PC-9 (cell line): ENCODE measurements around the gene PPRC1. TPM values are rescaled to one million over a fixed set of nuclear protein-coding genes. Genes with fewer than 3 reads are reported as not detected.

ENCODE experiments used
- BruUV-seq: library from RNA; stranded (reverse); fragments of 400-500 nt; replicated peaks from 2 replicates; lab custom pipeline; 2021; lab: Mats Ljungman, UMichigan
- CTCF ChIA-PET: fragments of 300-600 bp; sonication (Branson Sonifier 250); formaldehyde crosslinking; loops from one replicate; lab custom pipeline; 2022; ENCODE audit warnings: antibody characterized with exemption; lab: Charles Lee
- POLR2A ChIA-PET: fragments of 300-600 bp; sonication (Branson Sonifier 250); formaldehyde crosslinking; loops from one replicate; lab custom pipeline; 2022; ENCODE audit warnings: antibody characterized with exemption; ENCODE audit not compliant: unreplicated experiment; lab: Charles Lee
- DNase-seq, 2 experiments: peaks; one replicate each; pipeline versions ENCODE4 v3.0.0 to v3.0.0-alpha.2; 2015 to 2022; ENCODE audit warnings: mixed read lengths in 1 of 2
- H2AFZ ChIP-seq: fragments of 200-600 bp; sonication (generic); 2 replicates; pipeline ENCODE4 v1.8.1; 2017; ENCODE audit warnings: antibody characterized with exemption
- H3F3A ChIP-seq: fragments of 200-600 bp; sonication (generic); 2 replicates; pipeline ENCODE4 v1.8.1; 2017; ENCODE audit warnings: antibody characterized with exemption, mild to moderate bottlenecking, low read depth; ENCODE audit not compliant: insufficient read depth
- H3K27ac ChIP-seq: fragments of 200-600 bp; sonication (generic); 2 replicates; pipeline ENCODE4 v1.6.1; 2016; ENCODE audit warnings: mixed run types
- H3K27me3 ChIP-seq: fragments of 200-600 bp; sonication (generic); 2 replicates; pipeline ENCODE4 v1.6.1; 2016; ENCODE audit warnings: low read depth, mixed run types; ENCODE audit not compliant: insufficient read depth
- H3K36me3 ChIP-seq: fragments of 200-600 bp; sonication (generic); 2 replicates; pipeline ENCODE4 v1.6.1; 2016; ENCODE audit warnings: low read depth, mixed run types
- H3K4me1 ChIP-seq: fragments of 200-600 bp; sonication (generic); replicated peaks from 2 replicates; pipeline ENCODE4 v1.6.1; 2016; ENCODE audit warnings: mixed run types; ENCODE audit not compliant: insufficient read depth
- H3K4me2 ChIP-seq: fragments of 200-600 bp; sonication (generic); 2 replicates; pipeline ENCODE4 v1.6.1; 2017; ENCODE audit warnings: mixed run types
- H3K4me3 ChIP-seq: fragments of 200-600 bp; sonication (generic); 2 replicates; pipeline ENCODE4 v1.6.1; 2016; ENCODE audit warnings: mixed run types
- H3K79me2 ChIP-seq: fragments of 200-600 bp; sonication (generic); 2 replicates; pipeline ENCODE4 v1.6.1; 2017; ENCODE audit warnings: low read depth, mixed run types
- H3K9me2 ChIP-seq: fragments of 200-600 bp; sonication (generic); 2 replicates; pipeline ENCODE4 v1.8.1; 2017; ENCODE audit warnings: mild to moderate bottlenecking; ENCODE audit not compliant: insufficient read depth
- H3K9me3 ChIP-seq: fragments of 200-600 bp; sonication (generic); 2 replicates; pipeline ENCODE4 v1.8.1; 2016; ENCODE audit warnings: low read depth; ENCODE audit not compliant: insufficient read depth
- H4K20me1 ChIP-seq: fragments of 200-600 bp; sonication (generic); 2 replicates; pipeline ENCODE4 v1.8.1; 2017; ENCODE audit not compliant: insufficient read depth
- EZH2 ChIP-seq: fragments of 200-600 bp; sonication (generic); IDR thresholded peaks from 2 replicates; pipeline ENCODE4 v1.8.0; 2017; ENCODE audit warnings: antibody characterized with exemption, low read depth
- intact Hi-C: fragments of 100-400 bp; cut with micrococcal nuclease; formaldehyde crosslinking; loops from one replicate; pipeline ENCODE4 v1.10.0; 2022; ENCODE audit not compliant: unreplicated experiment
- total RNA-seq: library from RNA; stranded (reverse); gene quantifications from 2 replicates; pipeline ENCODE4 v1.2.3, GENCODE V29; 2021
- TF ChIP-seq, protein P1 (sequence below): fragments of 200-600 bp; sonication (generic); conservative IDR thresholded peaks from 2 replicates; pipeline ENCODE4 v1.6.1; 2017; ENCODE audit warnings: mixed run types, antibody characterized with exemption, mild to moderate bottlenecking, moderate library complexity

Gene PPRC1
- total RNA-seq, 1 experiment from 2014 or later: 22.9 TPM

DNA sequence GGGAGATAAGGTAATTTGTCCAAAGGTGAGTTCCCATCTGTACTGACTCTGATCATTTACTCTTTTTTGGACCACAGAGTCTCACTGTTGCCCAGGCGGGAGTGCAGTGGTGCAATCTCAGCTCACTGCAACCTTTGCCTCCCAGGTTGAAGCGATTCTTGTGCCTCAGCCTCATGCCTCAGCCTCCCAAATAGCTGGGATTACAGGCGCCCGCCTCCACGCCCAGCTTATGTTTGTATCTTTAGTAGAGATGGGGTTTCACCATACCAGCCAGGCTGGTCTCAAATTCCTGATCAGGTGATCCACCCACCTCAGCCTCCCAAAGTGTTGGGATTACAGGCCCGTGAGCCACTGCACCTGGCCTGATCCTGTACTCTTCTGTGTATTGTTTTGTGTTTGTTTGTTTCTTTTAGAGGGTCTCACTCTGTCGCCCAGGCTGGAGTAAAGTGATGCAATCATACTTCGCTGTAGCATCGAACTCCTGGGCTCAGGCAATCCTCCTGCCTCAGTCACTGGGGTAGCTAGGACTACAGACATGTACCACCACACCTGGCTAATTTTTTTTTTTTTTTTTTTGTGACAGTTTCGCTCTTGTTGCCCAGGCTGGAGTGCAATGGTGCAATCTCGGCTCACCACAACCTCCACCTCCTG lies 21.8 kb downstream of the PPRC1 start:
- CTCF ChIA-PET: no interaction called here

DNA sequence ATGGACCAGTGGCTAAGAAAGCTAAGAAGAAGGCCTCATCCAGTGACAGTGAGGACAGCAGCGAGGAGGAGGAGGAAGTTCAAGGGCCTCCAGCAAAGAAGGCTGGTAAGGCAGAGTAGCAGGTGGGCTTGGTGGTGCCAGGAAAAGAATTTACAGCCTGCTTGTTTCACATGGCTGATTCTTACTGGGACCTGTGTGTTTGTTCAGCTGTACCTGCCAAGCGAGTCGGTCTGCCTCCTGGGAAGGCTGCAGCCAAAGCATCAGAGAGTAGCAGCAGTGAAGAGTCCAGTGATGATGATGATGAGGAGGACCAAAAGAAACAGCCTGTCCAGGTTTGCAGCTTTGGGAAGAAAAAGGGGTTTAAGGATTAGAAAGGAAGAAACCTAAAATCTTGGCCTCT lies 24.4 kb downstream of the PPRC1 start:
- no TSS peak for BruUV-seq
- TF ChIP-seq, protein P1, sequence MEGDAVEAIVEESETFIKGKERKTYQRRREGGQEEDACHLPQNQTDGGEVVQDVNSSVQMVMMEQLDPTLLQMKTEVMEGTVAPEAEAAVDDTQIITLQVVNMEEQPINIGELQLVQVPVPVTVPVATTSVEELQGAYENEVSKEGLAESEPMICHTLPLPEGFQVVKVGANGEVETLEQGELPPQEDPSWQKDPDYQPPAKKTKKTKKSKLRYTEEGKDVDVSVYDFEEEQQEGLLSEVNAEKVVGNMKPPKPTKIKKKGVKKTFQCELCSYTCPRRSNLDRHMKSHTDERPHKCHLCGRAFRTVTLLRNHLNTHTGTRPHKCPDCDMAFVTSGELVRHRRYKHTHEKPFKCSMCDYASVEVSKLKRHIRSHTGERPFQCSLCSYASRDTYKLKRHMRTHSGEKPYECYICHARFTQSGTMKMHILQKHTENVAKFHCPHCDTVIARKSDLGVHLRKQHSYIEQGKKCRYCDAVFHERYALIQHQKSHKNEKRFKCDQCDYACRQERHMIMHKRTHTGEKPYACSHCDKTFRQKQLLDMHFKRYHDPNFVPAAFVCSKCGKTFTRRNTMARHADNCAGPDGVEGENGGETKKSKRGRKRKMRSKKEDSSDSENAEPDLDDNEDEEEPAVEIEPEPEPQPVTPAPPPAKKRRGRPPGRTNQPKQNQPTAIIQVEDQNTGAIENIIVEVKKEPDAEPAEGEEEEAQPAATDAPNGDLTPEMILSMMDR: no peak
- TF ChIP-seq EZH2: no peak

More for the DNA sequence above, 21.8 kb downstream of the PPRC1 start:
- H3F3A ChIP-seq: peaks cover 50% of the 10 kb centered on the region
- H2AFZ ChIP-seq: no peak overlapping the region
- no peaks in the 10 kb centered on the region for H3K9me3 ChIP-seq
- DNase-seq: no peak
- peak overlapping the region; percentile 76; the same call in 1 of the 2 replicates for H3K4me3 ChIP-seq
- no peaks in the 10 kb centered on the region for H3K9me2 ChIP-seq
- H3K79me2 ChIP-seq: peaks cover 57% of the 10 kb centered on the region
- H3K4me1 ChIP-seq: peaks cover 32% of the 10 kb centered on the region
- no peak for TF ChIP-seq EZH2
- TF ChIP-seq, protein P1: no peak
- no TSS peak for BruUV-seq
- H3K27ac ChIP-seq: no peak overlapping the region
- peak overlapping the region; percentile 98 for H3K4me2 ChIP-seq
- H4K20me1 ChIP-seq: peaks cover 36% of the 10 kb centered on the region
- intact Hi-C loops: loop anchor here (10.0 kb wide), 1 partner anchor 350 kb away; the partner anchor contains the start of genes ACTR1A and SUFU
- peaks cover 11% of the 10 kb centered on the region for H3K36me3 ChIP-seq
- no peaks in the 10 kb centered on the region for H3K27me3 ChIP-seq
- POLR2A ChIA-PET: no interaction called here

DNA sequence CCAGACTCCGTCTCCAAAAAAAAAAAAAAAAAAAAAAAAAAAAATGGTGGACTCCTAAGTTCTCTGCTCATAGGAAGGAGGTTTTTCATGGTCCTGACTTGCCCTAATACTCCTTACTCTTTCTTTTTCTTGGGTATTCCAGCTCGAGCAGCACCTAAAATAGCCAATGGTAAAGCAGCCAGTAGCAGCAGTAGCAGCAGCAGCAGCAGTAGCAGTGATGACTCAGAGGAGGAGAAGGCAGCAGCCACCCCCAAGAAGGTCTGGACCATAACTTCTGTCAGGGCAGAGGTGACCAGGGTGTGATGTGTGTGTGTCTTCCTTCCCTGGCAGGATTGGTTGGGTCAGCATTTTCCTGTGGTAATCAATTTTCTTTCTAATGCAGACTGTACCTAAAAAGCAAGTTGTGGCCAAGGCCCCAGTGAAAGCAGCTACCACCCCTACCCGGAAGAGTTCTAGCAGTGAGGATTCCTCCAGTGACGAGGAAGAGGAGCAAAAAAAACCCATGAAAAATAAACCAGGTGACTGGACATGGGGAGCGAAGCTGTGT lies 26.3 kb downstream of the PPRC1 start:
- intact Hi-C loops: loop anchor here (10.0 kb wide), 1 partner anchor 346 kb away; the partner anchor contains the start of genes ACTR1A and SUFU
- Histone ChIP-seq H3K4me2 (no peak overlapping the region), H3K4me3 (no peak overlapping the region), H3K27me3 (no peaks in the 10 kb centered on the region), H3K9me3 (no peaks in the 10 kb centered on the region), H3K79me2 (peaks cover 38% of the 10 kb centered on the region), H3K9me2 (no peaks in the 10 kb centered on the region), H3K4me1 (peaks cover 5% of the 10 kb centered on the region; the same call in 1 of the 2 replicates), H4K20me1 (peaks cover 26% of the 10 kb centered on the region), H3K27ac (no peak overlapping the region), H2AFZ (no peak overlapping the region), H3K36me3 (peaks cover 17% of the 10 kb centered on the region), H3F3A (peaks cover 31% of the 10 kb centered on the region; the same call in 1 of the 2 replicates)
- no peak for DNase-seq
- no TSS peak for BruUV-seq
- CTCF ChIA-PET: no interaction called here
- TF ChIP-seq, protein P1: no peak
- TF ChIP-seq EZH2: no peak
- POLR2A ChIA-PET: no interaction called here

More for the DNA sequence above, 24.4 kb downstream of the PPRC1 start:
- H3K36me3 ChIP-seq: peaks cover 11% of the 10 kb centered on the region
- no peak for DNase-seq
- H2AFZ ChIP-seq: no peak overlapping the region
- peaks cover 33% of the 10 kb centered on the region; the same call in 1 of the 2 replicates for H3F3A ChIP-seq
- H3K9me3 ChIP-seq: no peaks in the 10 kb centered on the region
- H3K4me3 ChIP-seq: no peak overlapping the region
- CTCF ChIA-PET: interaction anchor here (0.6 kb wide), 1 partner anchor 455 kb away, joined by 4 read pairs; no protein-coding TSS in a partner anchor
- POLR2A ChIA-PET: no interaction called here
- no peak overlapping the region for H3K27ac ChIP-seq
- intact Hi-C loops: loop anchor here (10.0 kb wide), 1 partner anchor 348 kb away; the partner anchor contains the start of genes ACTR1A and SUFU
- H4K20me1 ChIP-seq: peaks cover 26% of the 10 kb centered on the region
- H3K79me2 ChIP-seq: peaks cover 57% of the 10 kb centered on the region
- H3K4me1 ChIP-seq: peaks cover 11% of the 10 kb centered on the region; the same call in 1 of the 2 replicates
- H3K27me3 ChIP-seq: no peaks in the 10 kb centered on the region
- no peaks in the 10 kb centered on the region for H3K9me2 ChIP-seq
- H3K4me2 ChIP-seq: no peak overlapping the region
